ENCODE results near the gene SELENOH.

The SELENOH gene

GRCh38 chr11:57751176-57751575 lies 9.9 kb downstream of the SELENOH start:
- no peak for DNase-seq

DNA sequence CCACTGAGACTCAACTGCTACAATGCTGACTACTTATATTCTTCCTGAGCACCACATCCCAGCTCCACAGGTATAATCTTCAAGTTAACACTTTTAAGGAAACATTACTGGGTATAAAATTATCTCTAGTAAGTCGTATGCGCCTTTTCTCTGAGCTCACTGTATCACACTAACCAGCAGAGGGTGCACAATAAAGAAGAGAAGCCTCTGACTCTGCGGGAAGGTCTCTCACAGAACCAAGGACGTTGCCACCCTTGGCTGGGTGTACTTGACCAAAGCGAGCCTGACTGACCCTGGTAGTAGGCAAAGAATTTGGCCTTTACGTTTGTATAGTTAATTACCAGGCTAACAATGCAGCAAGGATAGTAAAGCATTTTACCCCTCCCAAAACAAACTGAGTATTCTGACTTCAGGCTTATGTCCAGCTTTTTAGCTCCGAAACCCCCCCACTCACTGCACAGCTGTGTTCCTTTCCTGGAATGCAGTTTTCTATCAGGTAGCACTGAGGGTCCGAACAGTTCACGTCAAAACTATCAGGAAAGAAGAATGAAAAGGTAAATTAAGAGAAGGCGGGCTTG lies 10.5 kb downstream of the SELENOH start, which contains the start of gene BTBD18:
Gene BTBD18 (minus strand): TSS at position 144 of the 578 bp plus-strand sequence. CDS start 631 bp downstream, outside the sequence.
- no peak for DNase-seq

DNA sequence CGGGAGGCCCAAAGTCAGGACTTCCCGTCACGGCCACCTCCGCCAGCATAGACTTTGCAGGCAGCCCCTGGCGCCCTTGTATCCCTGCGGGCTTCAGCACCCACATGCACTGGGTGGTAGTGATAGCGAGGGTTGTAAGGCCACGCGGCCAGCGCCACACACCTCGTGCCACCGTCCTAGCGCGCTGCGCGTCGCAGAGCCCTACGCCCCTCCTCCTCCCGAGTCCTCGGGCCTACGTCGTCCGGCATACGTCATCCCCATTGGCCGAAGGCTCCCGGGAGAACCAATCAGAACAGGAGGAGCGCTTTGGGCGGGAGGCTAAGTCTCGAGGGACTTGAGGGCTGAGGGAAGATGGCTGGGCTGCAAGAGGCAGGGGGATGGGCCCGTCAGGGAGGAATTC lies 11.7 kb downstream of the SELENOH start:
- DNase-seq = no peak

DNA sequence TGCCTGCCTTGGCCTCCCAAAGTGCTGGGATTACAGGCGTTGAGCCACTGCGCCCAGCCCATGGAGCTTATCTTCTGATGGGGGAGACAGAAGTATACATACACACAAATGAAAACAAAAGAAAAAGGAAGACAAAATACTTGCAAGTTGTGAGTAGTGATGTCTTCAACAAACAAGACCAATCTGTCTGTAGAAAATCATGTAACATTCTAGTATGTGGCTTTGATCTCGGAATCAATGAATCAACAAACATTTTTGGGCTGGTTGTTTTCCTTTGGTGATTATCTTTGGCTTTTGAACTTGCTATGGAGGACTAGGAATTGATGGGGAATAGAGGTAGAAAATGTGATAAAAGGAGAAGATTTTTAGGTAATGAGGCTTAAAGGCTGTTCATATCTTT lies 16.9 kb downstream of the SELENOH start:
- DNase-seq = no peak

- DNase-seq = no peak
Measured at GRCh38 chr11:57761301-57762234, 20.3 kb downstream of the SELENOH start, which contains the start of gene CTNND1. CTNND1 (plus strand) TSS chr11:57761802; CDS start chr11:57791479, 29,677 bp downstream.

GRCh38 chr11:57762235-57762861 lies 21.1 kb downstream of the SELENOH start:
- DNase-seq = no peak

- no peak for DNase-seq
Measured at GRCh38 chr11:57763568-57763967, 22.3 kb downstream of the SELENOH start.

GRCh38 chr11:57764021-57764420 lies 22.7 kb downstream of the SELENOH start:
- no peak for DNase-seq

DNA sequence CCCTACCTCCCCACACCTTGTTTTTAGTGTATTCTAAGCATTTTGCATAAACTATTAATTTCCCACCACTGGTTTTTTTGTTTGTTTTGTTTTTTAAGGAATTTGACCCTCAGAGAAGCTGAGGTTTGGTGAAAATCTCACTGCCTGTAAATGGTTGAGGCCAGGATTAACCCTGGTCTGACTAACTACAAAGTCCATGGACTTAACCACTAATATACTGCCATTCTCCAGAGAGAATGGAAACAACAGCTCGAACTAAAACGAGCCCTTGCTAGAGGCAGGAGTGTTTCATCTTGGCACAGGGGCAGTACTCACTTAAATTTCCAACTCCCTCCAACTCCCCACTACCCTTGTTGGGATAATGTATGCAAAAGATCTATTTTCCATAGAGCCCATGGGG lies 23.3 kb downstream of the SELENOH start:
- no peak for DNase-seq

- DNase-seq = no peak
Measured at GRCh38 chr11:57764972-57765371, 23.7 kb downstream of the SELENOH start.

DNA sequence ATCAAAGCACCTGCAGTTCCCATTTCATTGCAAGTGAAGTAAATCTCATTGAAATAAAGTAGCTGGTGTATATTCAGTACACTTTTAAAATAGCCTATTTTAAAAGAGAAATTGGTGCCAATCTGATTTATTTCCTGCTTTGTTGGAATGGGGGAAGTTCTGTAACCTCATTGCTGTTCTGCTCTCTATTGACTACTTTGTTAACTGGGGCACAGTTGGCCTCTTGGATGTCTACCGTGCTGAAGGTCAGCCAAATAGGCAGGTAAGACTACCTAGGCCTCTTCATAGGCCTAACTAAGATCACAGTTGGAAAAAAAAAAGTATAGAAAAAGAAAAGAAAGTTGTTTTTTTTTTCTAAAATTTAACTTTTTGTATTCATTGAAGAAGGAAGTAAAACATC lies 29.5 kb downstream of the SELENOH start:
- DNase-seq = no peak

DNA sequence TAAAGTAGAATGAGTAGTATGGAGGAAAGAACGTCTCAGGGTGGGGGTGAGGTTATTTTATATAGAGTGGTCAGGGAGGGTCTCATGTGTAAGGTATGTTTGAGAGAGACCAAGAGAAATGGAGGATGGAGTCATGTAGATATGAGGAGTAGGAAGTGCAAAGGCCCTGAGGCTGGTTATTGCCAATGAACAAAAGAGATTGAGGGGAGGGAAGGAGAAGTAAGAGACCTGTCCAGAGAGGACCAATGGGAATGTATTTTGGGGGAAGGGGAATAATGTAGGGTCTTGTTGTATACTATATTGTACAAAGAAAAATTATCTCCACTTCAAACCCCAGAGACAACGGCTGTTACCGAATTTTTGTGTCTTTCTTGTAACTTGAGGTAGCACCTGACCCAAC lies 30.1 kb downstream of the SELENOH start:
- no peak for DNase-seq

- no peak for DNase-seq
Measured at GRCh38 chr11:57772562-57772961, 31.3 kb downstream of the SELENOH start.

- DNase-seq = no peak
Measured at GRCh38 chr11:57773026-57773598, 31.8 kb downstream of the SELENOH start.

- DNase-seq = no peak
Measured at GRCh38 chr11:57775491-57775890, 34.2 kb downstream of the SELENOH start.

GRCh38 chr11:57776031-57776521 lies 34.8 kb downstream of the SELENOH start:
- DNase-seq = no peak

DNA sequence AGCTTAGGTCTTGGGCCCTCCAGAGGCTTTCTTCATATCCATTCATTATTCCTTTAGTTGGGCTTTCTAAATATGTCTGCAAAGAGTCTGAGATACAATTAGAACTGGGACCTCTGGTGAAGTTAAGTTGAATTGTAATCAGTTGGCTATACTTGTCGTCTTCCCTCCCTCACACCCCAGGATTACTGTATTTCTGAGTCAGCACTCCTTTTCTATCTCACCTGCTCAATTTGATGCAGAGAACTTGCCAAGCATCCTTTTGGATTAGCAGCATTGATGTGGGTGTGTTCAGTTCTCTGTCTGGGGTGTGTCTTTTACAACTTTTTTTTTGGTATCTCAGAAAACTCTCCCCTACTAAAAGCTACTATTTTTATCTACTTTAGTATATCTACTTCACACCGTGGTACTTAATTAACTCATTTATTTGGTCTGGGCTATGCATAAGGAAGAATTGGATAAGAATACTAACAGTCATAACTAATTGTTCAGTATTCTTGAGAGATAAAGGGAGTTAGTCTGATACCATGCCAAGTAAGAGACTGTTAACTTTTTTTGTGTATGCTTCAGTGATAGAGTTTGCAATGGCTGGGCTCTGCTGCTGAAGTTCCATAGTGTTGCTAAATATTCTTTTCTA lies 35.4 kb downstream of the SELENOH start:
- DNase-seq = no peak

DNA sequence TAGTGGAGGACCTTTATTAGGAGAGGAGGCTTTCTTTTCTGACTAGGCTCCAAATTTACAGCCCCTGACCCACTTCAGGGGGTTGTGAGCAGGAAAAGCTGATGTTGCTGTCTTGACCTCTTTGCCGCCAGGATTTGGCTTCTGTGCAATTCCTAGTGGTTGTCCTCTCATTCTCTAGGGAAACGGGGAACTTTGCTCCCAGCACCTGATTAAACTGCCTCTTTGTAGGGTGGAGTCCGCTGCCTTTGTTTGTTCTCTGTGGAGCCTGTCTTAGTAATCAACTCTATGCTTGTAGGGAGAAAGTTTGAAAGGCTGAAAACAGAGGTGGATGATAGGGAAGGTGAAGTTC lies 36.7 kb downstream of the SELENOH start:
- no peak for DNase-seq

GRCh38 chr11:57778318-57779037 lies 37.2 kb downstream of the SELENOH start:
- no peak for DNase-seq

- no peak for DNase-seq
Measured at GRCh38 chr11:57779276-57779675, 38.0 kb downstream of the SELENOH start.

DNA sequence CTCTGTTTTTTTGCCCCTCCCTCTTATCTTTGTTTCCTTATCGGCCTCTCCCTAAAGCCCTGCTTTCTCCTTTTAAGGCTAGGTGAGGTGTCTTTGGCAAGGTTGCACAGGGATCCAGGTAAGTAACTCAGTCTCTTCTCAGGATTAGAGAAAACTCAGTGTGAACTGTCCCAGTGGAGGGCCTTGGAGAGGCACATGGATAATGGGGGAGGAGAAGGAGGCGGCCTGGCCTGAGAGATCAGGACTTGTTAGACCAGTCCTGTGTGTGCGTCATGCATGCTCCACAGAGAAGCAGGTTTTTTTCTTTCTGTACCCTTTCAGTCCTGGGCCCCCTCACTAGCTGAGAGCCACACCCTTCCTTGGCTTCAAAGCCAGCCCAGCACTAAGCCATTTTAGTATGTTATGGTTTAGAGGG lies 40.2 kb downstream of the SELENOH start:
- DNase-seq = no peak

DNA sequence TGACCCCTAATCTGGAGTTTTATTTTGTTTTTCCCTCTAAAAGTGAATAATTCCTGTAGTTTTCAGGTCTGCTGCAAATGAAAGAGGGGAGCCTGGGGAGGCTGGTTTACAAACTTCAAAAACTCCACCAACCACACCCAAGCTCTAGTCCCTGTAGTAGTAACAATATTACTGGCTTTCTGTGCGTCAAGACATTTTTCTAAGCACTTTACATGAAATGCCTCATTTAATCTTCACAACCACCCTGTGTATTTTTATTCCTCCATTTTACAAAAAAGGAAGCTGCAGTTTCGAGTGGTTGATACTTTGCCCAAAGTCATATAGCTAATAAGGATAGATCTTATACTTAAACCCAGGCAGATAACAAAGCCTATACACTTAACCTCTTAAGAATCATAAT lies 43.8 kb downstream of the SELENOH start:
- no peak for DNase-seq
